Activated CD4-positive, CD25-positive, alpha-beta regulatory T cell treated with anti-CD3 and anti-CD28 coated beads, Interleukin-2, amount 50 U/mL, for 16 hours (primary cell): ENCODE results near the gene PARD3B.

Experiments
- DNase-seq: peaks from one replicate; pipeline ENCODE4 v3.0.0-alpha.2; 2020; ENCODE audit warnings: low read depth, low spot score

PARD3B gene

DNA sequence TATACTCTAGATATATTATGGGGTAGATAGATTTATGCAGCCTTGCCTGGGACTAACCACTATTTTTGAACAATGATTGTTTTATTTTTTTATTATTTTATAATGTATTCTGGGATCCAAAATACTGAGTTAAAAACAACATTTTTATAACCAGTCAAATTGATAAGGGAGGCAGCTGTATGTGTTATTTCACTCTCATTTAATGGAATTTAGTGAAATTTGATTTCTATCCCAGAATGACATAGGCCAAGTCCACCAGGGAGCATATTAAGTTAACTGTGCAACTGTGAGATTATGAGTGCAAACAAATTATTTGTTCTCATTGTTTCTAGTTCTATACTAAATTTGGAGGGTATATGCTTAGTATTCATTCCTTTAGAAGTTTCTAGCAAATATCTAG, 583.5 kb downstream of the PARD3B start:
- DNase-seq: no peak

DNA sequence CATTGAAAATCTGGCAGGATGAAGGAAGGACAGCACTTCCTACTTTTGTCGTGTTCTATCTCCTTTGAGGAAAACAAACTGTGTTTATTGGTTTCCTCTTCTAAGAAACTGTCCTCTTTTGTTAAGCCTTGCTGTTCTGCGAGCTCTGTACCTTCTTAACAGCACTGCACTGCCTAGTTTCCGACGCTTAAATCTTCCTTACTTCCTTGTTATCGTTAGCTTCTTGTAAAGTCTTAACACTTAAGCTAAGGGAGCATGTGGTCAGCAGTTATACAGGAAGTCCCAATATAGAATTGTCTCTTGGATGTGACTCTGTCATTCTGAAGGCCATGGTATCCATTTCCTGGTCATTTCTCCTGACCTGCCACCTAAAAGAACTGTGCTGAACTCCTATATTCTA, 584.3 kb downstream of the PARD3B start:
- no peak for DNase-seq

- no peak for DNase-seq
Measured at GRCh38 chr2:205130111-205130829, 585.0 kb downstream of the PARD3B start.

DNA sequence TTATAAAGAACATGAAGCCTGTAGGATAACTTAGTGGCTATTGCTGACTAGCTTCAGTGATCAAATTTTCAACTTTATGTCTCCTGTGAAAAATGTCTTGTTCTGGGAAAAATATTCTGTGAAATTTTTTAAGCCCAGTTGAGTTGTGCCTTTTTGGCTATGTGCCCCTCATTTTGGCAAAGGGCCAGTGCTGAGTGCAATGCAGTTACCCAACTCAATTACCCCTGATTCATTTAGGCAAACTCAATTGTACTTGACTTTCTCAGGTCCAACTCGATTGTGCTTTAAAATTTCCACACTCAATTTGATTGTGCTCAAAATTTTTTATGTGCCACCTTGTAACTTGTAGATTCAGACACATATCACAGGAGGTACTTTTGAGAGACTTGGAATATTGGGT, 588.3 kb downstream of the PARD3B start:
- DNase-seq: no peak

DNA sequence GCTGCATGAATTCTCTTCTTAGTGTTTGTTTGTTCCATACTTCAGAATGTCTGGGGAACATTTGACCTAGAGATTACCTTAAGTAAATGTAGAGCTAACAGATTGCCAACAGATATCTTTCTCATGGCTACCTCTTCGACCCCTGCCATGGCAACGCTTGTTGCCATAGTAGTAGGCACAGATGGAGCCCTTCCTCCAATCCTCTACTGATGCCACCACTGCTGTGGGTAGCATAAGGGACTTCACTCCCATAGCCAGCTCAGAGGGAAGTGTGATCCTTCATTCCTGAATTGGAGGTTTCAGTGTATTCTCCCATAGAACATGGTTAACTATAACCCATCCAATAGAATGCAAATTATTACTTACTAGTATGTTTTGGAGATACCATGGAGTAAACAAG, 593.5 kb downstream of the PARD3B start:
- no peak for DNase-seq

DNA sequence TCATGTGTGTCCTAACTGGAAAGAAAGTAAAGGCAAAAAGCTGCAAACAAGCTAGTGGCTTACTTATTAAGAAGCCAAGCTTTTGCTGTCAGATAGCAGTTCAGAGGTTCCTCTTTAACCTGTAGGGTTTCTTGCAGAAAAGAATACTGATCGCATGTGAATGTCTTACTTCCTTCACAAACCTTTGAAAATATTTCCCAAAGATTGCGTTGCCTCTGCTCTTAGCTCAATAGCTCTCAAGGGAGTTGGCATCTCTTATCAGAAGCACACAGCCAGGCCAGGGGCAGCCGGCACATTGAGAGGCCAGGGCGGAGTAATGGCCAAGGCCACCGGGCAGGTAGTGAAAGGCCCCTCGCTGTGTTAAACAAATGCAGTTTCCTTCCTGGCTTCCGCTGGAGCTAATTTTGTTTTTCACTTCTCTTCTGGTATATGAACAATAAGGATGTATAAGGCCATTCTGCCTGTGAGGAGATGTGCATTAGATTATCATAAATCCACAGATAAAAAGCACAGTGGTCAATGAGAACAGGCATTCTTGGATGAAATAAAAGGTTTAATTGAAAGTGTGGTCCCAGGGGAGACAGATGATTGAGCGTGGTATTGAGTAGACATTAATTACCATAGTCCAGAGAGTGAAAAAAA, 594.7 kb downstream of the PARD3B start:
- DNase-seq: no peak

DNA sequence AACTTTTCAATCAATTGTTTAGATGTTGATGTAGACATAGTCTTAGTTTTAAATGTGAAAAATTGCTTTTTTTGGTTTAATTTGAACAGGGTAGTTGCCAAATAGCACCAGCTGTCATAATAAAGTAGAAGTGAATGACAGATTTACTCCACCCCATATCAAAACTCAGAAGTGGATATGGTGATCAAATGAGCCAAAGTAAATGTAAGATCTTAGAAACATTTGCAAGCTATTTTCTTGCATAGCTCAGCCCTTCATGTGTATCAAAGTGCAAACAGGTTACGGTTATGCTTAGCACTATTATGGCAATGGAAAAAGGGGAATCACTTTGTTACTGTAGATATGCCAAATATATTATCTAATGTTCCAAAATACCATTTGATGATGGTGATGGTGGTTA, 596.1 kb downstream of the PARD3B start:
- no peak for DNase-seq

DNA sequence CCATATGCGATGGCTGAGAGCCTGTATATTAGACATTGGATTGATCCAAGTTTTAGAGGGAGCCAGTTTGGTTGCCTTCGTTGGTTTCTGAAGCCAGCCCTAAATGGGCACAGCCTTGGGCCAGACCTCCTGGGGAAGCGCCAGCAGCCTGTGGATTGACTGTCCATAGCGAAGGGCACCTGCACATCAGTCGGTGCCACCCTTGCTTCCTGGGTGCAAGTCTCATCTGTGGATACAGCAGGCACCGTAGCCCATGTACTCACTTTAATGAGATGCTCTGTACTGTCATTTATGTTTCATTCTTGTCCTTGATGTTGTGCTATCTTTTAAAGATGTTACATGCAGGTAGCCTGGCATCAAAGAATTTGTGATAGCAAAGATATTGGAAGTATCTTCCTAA, 600.6 kb downstream of the PARD3B start:
- DNase-seq: no peak

GRCh38 chr2:205148755-205149154, 603.5 kb downstream of the PARD3B start:
- no peak for DNase-seq

GRCh38 chr2:205156457-205156856, 611.2 kb downstream of the PARD3B start:
- DNase-seq: no peak

DNA sequence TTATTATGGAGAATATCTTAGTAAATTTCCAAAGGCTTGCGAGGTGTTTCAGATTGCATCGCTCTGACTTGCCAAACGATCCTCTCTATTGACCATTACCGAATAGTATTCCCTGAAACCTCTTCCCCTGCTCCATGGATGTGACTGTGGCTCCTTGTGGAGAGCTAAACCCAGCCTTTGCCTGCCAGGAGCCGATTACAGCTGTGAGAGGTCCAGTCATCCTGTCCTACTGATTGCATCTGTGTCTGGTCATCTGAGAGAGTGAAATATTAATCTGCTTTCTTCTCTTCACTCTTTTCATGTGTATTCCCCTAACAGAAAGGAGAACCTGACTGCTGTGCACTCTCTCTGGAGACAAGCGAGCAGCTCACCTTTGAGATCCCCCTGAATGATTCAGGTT, 613.1 kb downstream of the PARD3B start:
- no peak for DNase-seq

DNA sequence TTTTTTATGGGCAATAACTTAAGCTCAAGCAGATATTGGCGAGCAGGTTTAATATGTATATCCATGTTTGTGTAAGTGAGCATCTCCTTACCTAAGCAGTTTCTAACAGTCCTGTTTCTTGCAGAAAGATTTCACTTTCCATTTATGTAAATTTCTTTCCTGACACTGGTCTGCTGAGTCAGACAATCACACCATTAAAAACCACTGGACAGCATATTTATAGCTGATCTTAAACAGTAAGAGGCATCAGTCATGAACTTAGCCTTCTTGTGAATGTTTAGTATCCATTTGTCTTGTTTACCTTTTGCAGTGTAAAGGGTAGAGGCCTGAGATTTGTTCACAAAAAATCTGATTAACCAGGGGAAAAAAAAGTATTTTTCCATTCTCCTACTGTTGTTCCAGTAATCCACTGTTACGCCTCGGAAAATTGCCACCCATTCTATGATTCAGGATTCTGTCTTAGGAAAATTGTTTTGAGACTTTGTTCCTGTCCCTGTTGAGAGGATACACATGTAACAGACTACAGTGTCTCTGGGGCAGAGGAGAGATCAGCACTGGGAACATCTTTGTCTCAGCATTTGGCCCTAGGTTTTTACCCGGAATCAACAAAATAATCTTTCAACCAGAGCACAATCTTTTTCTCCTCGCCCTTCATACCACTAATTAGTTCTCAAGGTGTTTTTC, 616.0 kb downstream of the PARD3B start:
- DNase-seq: no peak

- DNase-seq: no peak
Measured at GRCh38 chr2:205166745-205167144, 621.5 kb downstream of the PARD3B start.

DNA sequence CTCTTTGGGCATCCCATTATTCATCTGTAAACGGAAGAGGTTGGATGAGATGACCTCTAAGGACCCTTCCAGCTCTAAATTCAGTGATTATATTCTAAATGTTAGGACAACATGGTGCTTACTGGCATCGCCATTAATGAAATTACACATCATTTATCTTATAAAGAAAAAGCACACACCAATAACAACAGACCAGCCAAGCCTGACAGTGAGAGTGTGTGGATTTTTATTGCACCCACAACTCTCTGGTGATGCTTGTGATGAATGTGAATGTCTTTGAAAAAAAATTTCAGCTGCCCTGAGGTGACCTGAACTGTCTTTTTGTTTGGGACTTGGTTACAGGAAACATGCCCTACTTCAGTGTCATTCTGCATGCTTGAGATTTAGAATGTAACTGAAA, 623.7 kb downstream of the PARD3B start:
- no peak for DNase-seq

DNA sequence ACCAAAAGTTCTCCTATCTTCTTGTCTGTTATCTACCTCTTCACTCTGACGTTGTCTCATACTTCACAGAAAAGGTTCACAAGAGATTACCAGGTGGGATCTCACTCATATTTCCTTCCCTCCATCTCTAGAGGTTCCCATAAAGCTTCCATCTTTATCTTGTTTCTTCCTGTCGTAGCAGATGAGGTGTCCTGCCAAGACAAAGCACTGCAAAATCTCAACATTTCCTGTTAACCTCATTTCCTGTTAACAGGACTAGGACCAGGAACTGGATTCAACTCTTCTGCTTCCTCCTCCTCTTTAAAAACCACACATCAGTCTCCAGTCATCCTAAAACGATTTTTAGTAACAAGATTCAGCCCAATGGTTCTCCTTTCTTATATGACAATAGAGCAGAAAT, 624.2 kb downstream of the PARD3B start:
- no peak for DNase-seq

GRCh38 chr2:205170399-205170798, 625.1 kb downstream of the PARD3B start:
- no peak for DNase-seq

DNA sequence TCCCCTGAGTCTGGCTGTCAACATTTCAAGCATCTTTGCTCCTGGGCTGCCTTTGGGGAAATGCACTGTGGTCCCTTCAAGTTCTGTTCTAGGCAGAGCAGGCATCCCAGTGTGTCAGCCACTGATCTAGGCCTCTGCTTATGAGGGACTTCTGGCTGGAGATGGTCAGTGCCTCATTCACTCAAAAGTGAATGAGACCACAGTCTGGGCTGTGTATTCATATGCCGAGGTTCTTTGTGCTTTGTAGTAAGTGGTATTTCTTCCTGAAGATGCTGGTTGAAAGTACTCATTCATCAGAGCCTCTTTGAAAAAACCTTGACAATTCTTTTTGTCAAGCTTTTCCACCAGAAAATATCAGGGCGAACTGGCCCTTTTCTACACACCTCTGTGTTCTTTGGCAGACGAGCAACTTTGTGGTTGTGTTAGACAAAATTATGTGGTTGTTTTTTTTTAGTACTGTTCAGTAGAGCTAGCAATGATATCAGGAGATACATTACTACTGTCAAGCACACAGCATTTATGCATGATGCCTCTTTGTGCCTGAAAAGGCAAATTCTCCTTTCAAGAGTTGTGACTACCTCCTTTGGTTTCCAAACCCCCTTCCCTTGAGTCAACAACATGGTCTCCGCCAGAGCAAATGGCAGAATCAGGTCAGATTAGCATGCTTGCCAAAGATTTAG, 626.1 kb downstream of the PARD3B start:
- no peak for DNase-seq

- DNase-seq: no peak
Measured at GRCh38 chr2:205175831-205176230, 630.6 kb downstream of the PARD3B start.

- no peak for DNase-seq
Measured at GRCh38 chr2:205176546-205176945, 631.3 kb downstream of the PARD3B start.

- no peak for DNase-seq
Measured at GRCh38 chr2:205177546-205177945, 632.3 kb downstream of the PARD3B start.

GRCh38 chr2:205180730-205181129, 635.5 kb downstream of the PARD3B start:
- DNase-seq: no peak

DNA sequence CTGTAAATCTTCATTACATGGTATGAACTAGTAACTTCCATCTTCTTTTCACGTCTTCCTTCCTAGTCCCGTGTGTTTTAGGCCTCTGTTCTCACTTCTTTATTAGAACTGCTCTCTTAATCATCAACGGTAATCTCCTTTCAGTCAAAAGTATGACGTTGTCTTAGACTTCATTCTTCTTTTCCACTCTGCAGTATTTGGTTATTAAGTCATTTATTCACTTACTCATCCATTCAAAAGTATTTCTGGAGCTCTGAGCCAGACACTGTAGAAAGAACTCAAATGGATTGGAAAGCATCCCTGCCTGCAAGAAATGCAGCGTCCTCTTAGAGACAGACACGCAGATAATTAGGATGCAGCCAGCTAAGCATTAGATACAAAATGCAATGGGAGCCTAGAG, 642.5 kb downstream of the PARD3B start:
- DNase-seq: no peak
